ENCODE results near the gene SEPTIN5. TPM values are rescaled to one million over a fixed set of nuclear protein-coding genes. Genes with fewer than 3 reads are reported as not detected.

The SEPTIN5 gene
- total and polyA plus RNA-seq, 9 of the 15 experiments (the other 6 are each of a cell fraction or from before 2014, with no cell fraction given) = 0.03 to 195 (median 119) TPM

GRCh38 chr22:19761725-19762567 lies 47.6 kb downstream of the SEPTIN5 start (continued):
- no peak for TF ChIP-seq CEBPB (tag; IDR thresholded peaks at IDR 0.05)
- peak; percentile 65; the same call in 1 of the 2 replicates for TF ChIP-seq RUNX1 (IDR thresholded peaks at IDR 0.05; ENCODE audit: low read depth)
- 0 out of 2 replicates have a peak, but pooled peaks have one; percentile 58 for TF ChIP-seq HDGF (IDR thresholded peaks at IDR 0.05)
- TF ChIP-seq SAP30 (IDR thresholded peaks at IDR 0.05; ENCODE audit: borderline replicate concordance, insufficient read depth, low read depth, low read length, poor library complexity, severe bottlenecking) = peak; percentile 35
- TF ChIP-seq NR2C2 (CRISPR knock-in tag; IDR thresholded peaks at IDR 0.05) = no peak
- TF ChIP-seq NR2C2 (tag; IDR thresholded peaks at IDR 0.05) = 0 out of 2 replicates have a peak, but pooled peaks have one; percentile 32
- no peak; the same call in 1 of the 2 replicates for TF ChIP-seq PRMT5 (CRISPR knock-in tag; IDR thresholded peaks at IDR 0.05)
- TF ChIP-seq, protein P1, sequence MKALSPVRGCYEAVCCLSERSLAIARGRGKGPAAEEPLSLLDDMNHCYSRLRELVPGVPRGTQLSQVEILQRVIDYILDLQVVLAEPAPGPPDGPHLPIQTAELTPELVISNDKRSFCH (CRISPR knock-in tag; IDR thresholded peaks at IDR 0.05) = no peak
- TF ChIP-seq, protein P1 (tag; IDR thresholded peaks at IDR 0.05) = peak; percentile 78; the same call in 1 of the 2 replicates
- no peak for TF ChIP-seq XRCC4 (IDR thresholded peaks at IDR 0.05; ENCODE audit: extremely low read depth, insufficient read depth, insufficient read length)
- TF ChIP-seq NCOA1 (IDR thresholded peaks at IDR 0.05; ENCODE audit: low read depth) = no peak
- TF ChIP-seq NR3C1 (CRISPR knock-in tag; IDR thresholded peaks at IDR 0.05) = no peak
